Activated T-helper 9 cell treated with anti-CD3 and anti-CD28 coated beads, Interleukin-2, amount 50 U/mL, for 16 hours (primary cell): ENCODE measurements around the gene NUDT13.

ENCODE experiments used
- DNase-seq: peaks from one replicate; pipeline ENCODE4 v3.0.0-alpha.2; 2020; ENCODE audit warnings: low read depth

Gene NUDT13

DNA sequence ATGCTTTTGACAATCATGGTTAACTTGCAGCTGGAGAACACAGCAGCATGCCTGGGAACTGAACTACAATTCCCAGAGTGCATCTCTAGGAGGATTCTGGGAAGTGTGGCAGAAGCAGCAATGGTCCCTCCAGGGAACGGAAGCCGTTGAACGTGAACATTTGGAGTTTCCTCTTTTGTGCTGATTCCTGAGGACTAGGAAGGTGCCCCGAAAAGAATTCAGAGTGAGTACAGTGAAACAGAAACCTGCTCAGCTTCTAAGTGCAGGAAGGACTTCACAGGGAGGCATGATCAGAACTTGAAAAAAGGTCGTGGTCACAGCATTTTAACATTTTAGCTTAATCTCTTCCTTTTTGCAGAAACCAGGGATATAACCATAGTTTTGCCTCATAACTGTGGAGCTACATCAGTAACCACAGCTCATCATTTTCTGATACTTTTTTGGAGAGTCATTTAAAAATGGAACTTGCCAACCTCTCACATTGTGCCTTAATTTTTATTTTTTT lies at the start of gene NUDT13:
TSS of gene NUDT13 (plus strand) at position 111 of the 505 bp plus-strand sequence. CDS start 3,911 bp downstream, outside the sequence.
- DNase-seq: peak; percentile 3

DNA sequence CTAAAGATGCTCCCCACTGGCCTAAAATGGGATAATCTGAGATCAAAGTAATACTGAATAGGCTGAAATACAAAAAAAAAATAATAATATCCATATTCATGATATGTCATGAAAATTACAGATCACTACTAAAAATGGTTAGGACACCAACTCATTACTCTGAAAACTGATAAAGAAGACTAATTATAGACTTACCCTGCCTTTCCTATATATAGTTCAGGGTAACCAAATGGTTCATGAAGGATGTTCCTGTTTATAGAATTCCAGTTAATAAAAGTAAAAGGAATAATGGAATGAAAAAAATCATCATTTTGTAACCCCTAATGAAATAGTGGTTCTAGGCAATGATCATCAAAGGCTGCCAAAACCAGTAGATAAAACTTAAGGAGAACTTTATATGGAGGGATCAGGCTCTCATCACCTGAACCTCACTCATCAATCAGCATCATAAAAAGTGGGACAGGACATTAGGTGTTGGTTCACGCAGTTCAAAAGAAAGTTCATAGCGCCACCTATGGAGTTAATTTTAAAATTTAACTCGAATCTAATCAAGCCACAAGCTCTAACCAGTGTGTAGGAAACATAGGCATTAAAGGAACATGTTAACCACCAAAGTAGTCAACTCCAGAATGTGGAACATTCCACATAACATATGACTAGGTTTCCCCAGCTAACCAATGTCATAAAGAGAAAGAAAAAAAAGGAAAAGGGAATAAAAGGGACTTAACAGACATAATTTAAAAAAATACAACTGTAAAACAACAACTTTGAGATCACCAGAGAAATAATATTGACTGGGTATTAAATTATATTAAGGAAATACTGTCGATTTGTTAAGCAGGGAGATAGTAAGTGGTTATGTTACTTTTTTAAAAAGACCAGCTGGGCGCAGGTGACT lies 49.3 kb upstream of the NUDT13 start:
- no peak for DNase-seq

DNA sequence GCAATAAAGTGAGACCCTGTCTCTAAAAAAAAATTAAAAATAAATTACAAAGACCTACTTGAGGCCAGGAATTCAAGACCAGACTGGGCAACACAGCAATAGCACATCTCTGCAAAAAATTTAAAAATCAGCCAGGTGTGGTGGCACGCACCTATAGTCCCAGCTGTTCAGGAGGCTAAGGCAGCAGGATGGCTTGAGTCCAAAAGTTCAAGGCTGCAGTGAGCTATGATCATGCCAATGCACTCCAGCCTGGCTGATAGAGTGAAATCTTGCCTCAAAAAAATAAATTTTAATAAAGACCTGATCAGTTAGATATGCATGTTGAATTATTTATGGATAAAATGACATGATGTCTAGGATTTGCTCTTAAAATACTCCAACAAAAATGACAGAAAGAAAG lies 48.5 kb upstream of the NUDT13 start:
- no peak for DNase-seq

DNA sequence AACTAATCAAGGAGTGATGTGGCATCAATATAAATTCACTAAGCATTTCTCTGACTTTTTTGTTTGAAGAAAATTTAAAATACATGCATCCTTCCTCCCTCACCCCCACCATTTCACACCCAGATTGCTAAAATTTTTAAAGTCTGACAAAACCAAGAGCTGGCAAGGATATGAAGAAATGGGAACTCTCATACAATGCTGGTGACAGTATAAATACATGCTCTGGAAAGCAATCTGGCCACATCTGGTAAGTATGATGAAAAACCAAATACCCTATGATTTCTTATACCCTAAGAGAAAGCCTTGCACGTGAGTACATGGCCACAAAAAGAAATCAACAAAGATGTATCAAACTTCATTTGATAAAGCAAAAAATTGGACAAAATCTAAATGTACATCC lies 44.8 kb upstream of the NUDT13 start:
- no peak for DNase-seq

DNA sequence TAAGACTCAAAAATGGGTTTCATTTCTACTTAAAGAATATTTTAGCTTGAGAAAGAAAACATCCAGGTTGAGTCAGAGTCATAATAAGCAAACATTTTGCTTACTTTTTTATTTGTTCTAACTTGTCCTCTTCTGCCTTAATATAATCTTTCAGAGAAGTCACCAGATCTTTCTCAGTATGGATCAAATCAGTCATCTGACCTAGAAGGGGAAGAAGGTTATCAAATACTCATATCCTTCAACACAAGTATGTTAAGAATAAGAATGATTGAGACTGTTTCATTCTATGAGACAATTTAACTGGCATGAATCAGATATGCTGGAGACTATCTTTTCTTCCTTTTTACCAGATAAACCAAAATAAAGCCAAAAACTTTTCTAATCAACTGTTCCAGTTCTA lies 36.6 kb upstream of the NUDT13 start:
- no peak for DNase-seq

DNA sequence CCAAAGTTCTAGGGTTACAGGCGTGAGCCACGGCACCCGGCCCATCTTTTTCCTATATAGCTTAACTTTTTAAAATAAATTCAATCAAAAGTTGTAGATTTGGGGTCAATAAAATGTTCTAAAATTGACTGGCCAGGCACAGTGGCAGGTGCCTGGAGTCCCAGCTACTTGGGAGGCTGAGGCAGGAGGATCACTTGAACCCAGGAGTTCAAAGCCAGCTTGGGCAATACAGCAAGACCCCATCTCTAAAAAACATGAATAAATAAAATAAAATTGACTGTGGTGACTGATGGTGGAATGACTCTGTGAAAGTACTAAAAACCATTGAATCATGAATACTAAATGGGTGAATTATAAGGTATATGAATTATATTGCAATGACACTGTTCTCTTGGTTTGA lies 34.4 kb upstream of the NUDT13 start:
- DNase-seq: no peak

DNA sequence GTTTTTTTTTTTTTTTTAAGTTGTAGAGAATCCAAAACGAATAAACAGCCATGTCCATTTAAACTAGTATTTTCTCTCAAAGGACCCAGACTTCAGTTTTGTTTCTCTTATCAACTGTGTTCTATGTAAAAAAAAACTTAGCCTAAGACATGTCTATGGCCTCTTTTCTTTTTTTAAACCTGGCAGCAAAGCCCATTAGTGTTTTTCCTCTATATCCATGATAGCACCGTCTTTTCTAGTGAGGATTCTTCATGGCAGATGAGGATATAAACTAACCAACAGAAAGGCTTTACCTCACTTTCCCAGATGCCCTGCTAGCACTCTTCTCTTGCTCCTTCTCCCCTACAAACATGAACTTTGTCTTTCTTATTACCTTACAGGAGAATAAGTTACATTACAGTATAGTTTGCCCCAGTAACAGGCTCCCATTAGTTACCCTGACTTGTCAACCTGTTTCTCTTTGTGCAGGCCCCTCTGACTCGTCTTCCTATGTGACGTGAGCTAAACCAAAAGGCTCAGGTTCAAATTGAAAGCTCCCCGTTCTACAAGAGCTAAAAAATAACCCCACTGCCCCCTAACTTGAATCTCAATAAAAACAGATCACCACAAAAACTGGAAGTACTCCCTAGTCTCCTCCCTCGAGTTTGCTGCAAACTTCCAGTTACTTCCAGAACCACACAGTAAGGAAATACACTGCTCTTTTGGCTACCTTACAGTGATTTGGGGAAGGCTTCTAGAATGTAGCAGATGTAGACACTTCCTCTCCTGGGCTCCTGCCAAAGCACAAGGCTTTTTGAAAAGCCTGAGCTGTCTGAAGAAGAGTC lies 33.7 kb upstream of the NUDT13 start:
- DNase-seq: no peak

DNA sequence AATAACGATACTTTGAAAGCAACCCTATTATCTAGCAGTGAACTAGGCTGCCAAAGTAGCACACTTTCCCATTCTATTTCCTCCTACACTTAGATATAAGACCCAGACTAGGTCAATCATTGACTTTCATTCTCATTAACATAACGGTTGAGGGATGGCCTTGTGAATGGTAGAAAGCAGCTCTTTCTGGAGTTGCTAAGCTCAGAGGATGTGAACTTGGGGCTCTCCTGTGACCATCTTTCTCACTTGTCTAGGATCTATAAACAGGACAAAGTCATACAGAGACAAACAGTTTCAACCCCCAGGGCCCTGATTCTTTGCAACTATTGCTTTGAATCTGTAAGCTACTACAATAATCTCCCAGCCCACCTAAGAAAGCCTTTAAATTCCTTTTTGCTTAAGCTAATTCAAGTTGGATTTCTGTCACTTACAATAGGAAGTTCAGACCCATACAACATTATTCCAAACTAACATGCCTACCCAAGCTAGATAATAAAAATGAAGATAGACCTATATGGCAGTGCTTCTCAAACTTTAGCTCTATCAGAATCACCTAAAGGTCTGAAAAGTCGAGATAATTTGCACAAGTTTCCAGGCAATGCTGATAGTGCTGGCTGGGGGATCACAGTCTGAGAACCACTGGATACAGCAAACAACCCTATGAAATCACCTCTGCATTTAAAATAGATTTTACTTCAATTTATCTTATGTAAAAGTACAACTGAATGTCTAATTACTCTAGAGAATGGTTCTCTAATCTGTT lies 30.3 kb upstream of the NUDT13 start:
- no peak for DNase-seq

DNA sequence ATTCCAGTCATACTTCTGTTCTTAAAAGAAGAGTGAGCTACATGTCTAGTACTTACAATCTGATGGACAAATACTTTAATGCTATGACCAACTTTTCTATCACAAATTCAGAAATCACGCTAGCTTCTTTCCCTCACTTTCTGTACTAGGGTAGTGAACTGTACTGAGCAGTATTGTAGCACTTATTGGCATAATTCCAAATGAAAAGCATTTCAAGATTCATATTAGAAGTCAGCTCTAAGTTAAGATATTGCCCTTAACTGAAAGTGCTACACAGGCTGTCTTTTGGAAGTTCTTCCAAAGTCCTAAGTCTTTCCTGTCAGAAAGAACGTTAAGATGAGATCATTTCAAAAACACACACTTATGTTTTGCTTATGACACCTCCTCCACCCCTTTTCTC lies 27.0 kb upstream of the NUDT13 start:
- no peak for DNase-seq

DNA sequence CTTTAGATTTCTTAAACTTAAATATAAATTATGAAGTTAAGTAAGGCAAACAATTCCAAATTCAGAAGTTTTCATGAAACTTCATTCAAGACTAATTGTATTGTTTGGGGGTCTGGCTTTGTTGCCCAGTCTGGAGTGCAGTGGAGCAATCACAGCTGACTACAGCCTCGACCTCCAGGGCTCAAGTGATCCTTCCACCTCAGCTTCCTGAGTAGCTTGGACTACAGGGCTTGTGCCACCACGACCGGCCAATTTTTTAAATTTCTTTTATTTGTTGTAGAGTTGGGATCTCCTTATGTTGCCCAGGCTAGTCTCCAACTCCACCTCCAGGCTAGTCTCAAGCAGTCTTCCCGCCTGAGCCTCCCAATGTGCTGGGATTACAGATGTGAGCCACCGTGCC lies 26.0 kb upstream of the NUDT13 start:
- no peak for DNase-seq

DNA sequence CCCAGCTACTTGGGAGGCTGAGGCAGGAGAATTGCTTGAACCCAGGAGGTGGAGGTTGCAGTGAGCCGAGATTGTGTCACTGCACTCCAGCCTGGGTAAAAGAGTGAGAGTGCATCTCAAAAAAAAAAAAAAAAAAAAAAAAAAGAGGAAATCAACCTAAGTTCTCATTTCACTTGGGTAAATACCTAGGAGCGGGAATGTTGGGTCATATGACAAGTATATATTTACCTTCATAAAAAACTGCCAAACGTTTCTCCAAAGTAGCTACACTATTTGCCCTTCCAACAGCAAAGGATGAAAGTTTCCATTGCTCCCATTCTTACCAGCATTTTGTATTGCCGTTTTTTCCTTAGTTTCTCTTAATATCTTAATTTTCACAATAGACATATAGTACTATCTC lies 23.4 kb upstream of the NUDT13 start:
- no peak for DNase-seq

DNA sequence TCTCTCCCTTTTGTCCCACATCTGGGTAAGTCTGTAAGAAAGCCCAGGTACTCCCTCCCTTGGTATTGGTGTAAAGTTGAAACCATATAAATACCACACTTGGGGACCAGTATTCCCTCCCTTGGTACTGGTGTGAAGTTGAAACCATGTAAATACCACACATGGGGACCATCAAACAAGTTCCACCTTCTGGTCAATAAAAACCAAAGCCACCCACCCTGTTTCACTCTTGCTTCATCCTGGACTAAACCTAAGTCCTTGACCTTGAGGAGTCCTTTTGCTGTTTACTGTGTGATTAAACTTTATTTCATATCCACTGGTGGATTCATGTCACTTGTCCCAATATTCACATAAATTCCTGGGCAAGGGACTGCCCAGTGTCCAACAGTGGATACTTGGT lies 22.0 kb upstream of the NUDT13 start:
- no peak for DNase-seq

DNA sequence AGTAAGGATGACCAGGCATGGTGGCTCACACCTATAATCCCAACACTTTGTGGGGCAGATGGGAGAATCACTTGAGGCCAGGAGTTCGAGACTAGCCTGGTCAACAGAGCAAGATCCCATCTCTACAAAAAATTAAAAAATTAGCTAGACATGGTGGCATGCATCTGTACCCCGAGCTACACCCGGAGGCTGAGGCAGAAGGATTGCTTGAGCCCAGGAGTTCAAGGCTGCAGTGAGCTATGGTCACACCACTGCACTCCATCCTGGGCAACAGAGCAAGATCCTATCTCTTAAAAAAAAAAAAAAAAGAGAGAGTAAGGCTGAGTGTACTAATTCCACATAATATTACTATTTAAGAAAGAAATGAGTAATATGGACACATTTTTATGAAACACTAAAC lies 17.4 kb upstream of the NUDT13 start:
- DNase-seq: no peak

DNA sequence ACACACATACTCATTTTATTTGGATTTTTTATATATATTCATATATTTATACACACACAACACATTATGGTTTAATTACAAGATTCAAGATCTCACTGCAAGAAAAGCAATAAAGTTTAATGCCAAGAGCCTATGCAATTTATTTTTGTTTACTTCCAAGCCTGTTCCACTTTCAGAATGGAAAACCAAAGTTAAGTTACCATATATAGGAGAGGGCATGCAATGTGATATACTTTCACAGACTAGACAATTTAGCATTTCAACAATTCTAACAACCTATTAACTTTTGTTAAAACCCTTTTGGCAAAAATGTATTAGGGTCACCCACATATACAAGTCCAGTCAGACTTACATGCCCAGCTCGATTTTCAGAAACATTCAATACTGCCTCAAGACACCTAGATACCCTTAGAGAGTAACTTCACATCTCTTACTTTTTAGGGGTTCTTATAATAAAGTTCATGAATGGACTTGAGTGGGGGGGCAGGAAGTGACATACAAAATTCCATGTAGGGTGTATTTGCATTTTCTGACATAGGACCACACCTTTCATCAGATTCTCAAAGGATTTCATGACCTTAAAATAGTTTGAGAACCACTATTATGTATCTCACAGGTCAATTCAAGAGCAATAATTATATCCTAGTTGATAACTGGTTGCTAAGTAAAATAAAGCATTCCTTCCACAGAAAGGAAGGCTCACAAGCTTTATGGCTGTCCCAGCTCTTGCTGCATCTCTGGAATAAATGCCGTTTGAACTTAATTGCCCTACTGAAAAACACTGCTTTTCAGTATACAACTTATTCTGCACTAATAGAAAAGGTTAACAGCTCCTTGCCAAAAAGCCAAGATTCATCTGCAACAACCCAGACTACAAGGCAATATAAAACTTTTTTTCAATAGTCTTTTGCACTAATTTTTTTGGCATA lies 16.1 kb upstream of the NUDT13 start:
- DNase-seq: no peak

DNA sequence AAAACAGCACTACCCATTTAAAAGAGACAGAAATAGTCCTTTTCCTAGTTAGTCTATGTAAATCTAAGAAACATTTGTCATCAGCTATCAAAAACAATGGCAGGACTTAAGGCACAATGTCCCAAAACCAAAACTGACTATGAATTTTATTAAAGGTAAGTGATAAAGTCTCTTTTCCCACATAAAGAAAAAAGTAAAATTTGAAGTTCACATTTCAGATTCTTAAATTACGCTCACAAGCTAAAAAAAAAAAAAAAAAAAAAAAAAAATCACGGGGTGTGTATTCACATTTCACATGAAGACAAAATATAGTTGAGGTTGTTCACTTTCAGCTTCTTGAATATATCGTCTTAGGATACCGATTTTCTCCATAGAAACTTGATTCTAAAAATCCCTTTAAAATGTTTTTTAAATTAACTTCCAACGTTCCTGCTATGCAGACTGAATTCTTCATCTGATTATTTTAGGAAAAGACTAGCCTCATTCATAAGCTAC lies 15.2 kb upstream of the NUDT13 start:
- no peak for DNase-seq

DNA sequence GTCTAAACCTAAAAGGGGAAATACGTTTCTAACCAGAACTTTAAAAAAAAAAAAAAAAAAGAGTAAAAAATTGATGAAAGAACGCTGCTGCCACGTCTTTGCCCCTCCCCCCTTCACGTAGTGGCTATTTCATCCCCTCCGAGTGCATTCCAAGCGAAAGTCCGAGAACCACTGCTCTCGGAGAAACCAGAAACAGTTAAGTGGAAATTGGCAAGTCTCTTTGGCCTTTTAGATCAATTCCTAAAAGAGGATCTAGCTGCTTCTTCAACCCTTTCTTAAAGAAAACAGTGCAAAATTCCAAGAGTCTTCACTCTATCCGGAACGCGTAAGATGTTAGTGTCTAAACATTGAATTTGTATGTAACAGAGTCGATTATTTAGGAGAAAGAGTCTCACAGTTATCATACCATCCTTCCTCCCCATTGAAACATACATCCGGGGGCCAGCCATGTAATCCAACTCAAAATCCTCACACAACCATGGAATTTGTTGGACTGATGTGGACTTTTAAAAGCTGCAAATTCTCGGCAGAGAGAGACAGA lies 14.7 kb upstream of the NUDT13 start:
- peak; percentile 3 for DNase-seq

DNA sequence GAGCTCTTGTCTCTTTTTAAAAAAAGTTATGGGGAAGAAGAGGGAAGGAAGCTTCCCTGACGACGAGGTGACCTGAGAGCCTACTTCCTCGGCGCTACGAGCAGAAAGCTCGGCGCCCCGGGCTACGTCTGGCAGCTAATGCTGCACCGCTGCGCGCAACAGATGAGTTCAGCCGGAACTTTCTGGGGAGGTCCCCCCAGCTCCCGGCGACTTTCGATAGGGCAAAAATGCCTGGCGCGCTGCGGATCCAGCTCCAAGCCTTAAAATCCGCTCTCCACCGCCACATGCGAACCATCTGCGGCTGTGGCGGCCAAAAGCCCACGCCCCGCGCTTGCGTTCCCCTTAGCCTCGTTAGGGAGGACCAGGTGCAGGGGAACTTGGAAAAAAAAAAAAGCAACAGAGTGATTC lies 14.2 kb upstream of the NUDT13 start:
- peak; percentile 63 for DNase-seq

DNA sequence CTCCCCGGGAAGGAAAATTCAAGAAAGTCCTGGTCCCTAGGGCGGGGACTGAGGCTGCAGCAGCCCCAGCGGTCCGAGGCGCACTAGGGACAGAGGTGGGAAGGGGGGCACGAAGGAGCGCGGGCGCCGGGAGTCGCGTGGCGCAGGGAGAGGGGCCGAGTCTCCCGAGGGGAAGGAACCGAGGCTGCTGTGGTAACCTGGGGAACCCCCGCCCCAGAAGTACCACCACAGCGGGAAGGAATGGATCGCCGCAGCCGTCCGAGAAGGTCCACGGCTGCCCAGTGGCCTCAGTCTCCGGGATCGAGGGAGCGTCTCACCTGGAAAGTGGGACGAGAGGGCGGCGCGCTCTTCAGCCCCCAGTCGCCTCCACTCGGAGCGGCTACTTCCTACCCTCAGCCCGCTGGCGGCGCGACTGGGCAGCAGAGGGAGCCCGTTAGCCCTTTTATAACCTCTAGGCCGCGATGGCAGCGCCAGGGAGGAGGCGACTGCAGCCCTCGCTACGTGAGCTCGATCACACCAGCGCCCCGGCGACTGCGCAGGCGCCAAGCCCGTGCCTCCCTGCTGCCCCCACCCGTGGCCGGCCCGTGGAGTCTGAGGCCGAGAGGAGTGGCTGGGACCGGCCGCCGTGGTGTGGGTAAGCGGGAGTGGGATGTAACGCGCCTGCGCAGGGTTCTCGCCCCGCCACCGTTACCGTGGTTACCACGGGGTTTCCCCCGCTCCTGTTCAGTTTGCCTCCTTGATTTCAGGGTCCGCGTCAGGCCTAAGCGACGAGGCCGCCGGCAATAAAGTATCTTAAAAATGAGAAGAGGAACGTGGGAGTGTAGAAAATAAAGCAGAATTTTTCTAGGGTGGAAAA lies 13.6 kb upstream of the NUDT13 start, which contains the start of gene P4HA1:
TSS of gene P4HA1 (minus strand) at position 418 of the 856 bp plus-strand sequence. CDS start 21,983 bp downstream, outside the sequence.
- DNase-seq: peak; percentile 99

DNA sequence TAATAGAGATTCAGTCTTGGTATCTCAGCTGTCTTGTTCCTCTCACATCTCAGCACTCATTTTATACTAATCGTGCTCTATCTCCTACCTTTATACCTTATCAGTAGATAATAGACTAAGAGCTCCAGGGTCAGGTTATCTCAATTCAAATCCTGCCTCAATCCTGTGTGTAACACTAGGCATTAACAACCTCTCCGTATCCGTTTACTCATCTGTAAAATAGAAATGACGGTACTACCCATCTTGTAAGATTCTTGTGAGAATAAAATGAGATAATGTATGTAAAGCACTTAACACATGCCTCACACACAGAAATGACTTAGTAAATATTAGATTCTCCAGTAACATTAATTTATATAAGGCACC lies 13.0 kb upstream of the NUDT13 start:
- no peak for DNase-seq

DNA sequence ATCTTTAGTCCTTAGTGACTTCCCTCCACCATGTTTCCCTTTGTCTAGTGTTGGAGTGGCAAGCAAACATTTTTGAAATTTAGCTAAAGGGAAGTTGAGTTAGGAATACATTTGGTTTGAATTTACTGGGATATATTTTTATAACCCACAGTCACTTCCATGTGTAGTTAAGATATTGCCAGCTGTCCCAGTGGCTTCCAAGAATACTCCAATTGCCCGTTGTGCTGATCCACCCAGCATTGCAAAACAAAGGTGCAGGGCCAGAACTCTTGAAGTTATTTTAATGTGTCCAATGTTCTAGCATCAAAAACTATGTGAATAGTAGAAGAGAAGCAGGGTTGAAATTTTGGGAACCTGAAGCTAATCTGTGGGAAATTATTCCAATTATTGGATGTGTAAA lies 11.1 kb upstream of the NUDT13 start:
- DNase-seq: no peak
